K562 (cell line): Measurements from ENCODE around the gene CUEDC2. TPM values are rescaled to one million over a fixed set of nuclear protein-coding genes. Genes with fewer than 3 reads are reported as not detected.

ENCODE experiments used
- BHLHE40 ChIP-seq: IDR thresholded peaks from 2 replicates; pipeline ENCODE4 v1.6.1; 2011; ENCODE audit warnings: low read length, improper control_type of control experiment
- ESRRA ChIP-seq: fragments of 450-650 bp; IDR thresholded peaks from 2 replicates; pipeline ENCODE4 v1.6.1; 2014; ENCODE audit warnings: low read depth, mild to moderate bottlenecking, moderate library complexity, borderline replicate concordance
- MBD2 ChIP-seq: sonication (generic); IDR thresholded peaks from 2 replicates; pipeline ENCODE4 v1.6.1; 2016; ENCODE audit warnings: low read depth, borderline replicate concordance
- SAFB ChIP-seq: fragments of 200-400 bp; formaldehyde crosslinking; IDR thresholded peaks from 2 replicates; pipeline ENCODE4 v1.6.1; 2017; ENCODE audit warnings: low read depth, low read length, borderline replicate concordance
- THRAP3 ChIP-seq: fragments of 450-650 bp; IDR thresholded peaks from 2 replicates; pipeline ENCODE4 v1.6.1; 2016; ENCODE audit warnings: mild to moderate bottlenecking, inconsistent platforms, borderline replicate concordance
- ZBTB1 ChIP-seq: sonication (generic); formaldehyde crosslinking; IDR thresholded peaks from 2 replicates; pipeline ENCODE4 v1.8.1; 2023; ENCODE audit warnings: missing genetic modification reagents, low read depth, mild to moderate bottlenecking, borderline replicate concordance
- ZFP36 ChIP-seq: fragments of 150-350 bp; IDR thresholded peaks from 2 replicates; pipeline ENCODE4 v1.6.1; 2018; ENCODE audit warnings: low read length, low read depth; ENCODE audit not compliant: partially characterized antibody
- ZNF134 ChIP-seq: fragments of 250-450 bp; sonication (Bioruptor Pico); conservative IDR thresholded peaks from 2 replicates; pipeline ENCODE4 v1.4.0; 2020
- polyA plus RNA-seq, 8 experiments: library from polyadenylated mRNA; depleted of rRNA in 4 of 8; stranded (reverse) in 5 of 8; unstranded in 3 of 8; fragments of >200 nt; fragmentation: Nextera tagmentation in 2 of 8; fragmentation: Illumina TruSeq in 1 of 8; extraction: Ambion mirVana in 2 of 8; extraction: Trizol in 1 of 8; gene quantifications; 2 replicates each; pipeline versions ENCODE4 v1.2.1 to v1.2.3, GENCODE V29; 2011 to 2014; ENCODE audit warnings: inconsistent platforms in 1 of 8, missing spikeins in 1 of 8
- total RNA-seq, 7 experiments: library from RNA; depleted of rRNA in 6 of 7; stranded (reverse); fragments of >200 nt in 6 of 7; fragmentation: Illumina TruSeq in 2 of 7; extraction: Trizol in 2 of 7; gene quantifications; 2 replicates each; pipeline versions ENCODE4 v1.2.1 to v1.2.3, GENCODE V29; 2011 to 2021; ENCODE audit warnings: low replicate concordance in 1 of 7
- TF ChIP-seq, protein P1 (sequence below), 2 experiments: fragments of 450-650 bp in 1 of 2; sonication (generic) in 1 of 2; formaldehyde crosslinking in 1 of 2; IDR thresholded peaks; 2 replicates each; pipeline versions ENCODE4 v1.7.1 to v1.9.0; 2016 to 2022; ENCODE audit warnings: inconsistent platforms in 1 of 2, mild to moderate bottlenecking in 1 of 2, missing genetic modification reagents in 1 of 2
- TF ChIP-seq, protein P2 (sequence below), 2 experiments: fragments of 200-800 bp in 1 of 2; sonication (Bioruptor generic) in 1 of 2; sonication (generic) in 1 of 2; formaldehyde crosslinking in 1 of 2; IDR thresholded peaks in 1 of 2; conservative IDR thresholded peaks in 1 of 2; 2 replicates each; pipeline versions ENCODE4 v1.5.0 to v1.6.1; 2016 to 2020; ENCODE audit warnings: missing compliant biosample characterization in 1 of 2, missing genetic modification characterization in 1 of 2, missing genetic modification reagents in 1 of 2
- TF ChIP-seq, protein P3 (sequence below): sonication (generic); formaldehyde crosslinking; IDR thresholded peaks from 2 replicates; pipeline ENCODE4 v1.5.0; 2020; ENCODE audit warnings: missing genetic modification reagents
- TF ChIP-seq, protein P4 (sequence below): sonication (generic); formaldehyde crosslinking; IDR thresholded peaks from 2 replicates; pipeline ENCODE4 v1.8.0; 2022; ENCODE audit warnings: missing genetic modification reagents, mild to moderate bottlenecking, moderate library complexity, borderline replicate concordance

Gene CUEDC2
- total and polyA plus RNA-seq, 9 of the 15 experiments (the other 6 are each of a cell fraction or from before 2014, with no cell fraction given), result 8.5 to 48.9 (median 27.4) TPM

DNA sequence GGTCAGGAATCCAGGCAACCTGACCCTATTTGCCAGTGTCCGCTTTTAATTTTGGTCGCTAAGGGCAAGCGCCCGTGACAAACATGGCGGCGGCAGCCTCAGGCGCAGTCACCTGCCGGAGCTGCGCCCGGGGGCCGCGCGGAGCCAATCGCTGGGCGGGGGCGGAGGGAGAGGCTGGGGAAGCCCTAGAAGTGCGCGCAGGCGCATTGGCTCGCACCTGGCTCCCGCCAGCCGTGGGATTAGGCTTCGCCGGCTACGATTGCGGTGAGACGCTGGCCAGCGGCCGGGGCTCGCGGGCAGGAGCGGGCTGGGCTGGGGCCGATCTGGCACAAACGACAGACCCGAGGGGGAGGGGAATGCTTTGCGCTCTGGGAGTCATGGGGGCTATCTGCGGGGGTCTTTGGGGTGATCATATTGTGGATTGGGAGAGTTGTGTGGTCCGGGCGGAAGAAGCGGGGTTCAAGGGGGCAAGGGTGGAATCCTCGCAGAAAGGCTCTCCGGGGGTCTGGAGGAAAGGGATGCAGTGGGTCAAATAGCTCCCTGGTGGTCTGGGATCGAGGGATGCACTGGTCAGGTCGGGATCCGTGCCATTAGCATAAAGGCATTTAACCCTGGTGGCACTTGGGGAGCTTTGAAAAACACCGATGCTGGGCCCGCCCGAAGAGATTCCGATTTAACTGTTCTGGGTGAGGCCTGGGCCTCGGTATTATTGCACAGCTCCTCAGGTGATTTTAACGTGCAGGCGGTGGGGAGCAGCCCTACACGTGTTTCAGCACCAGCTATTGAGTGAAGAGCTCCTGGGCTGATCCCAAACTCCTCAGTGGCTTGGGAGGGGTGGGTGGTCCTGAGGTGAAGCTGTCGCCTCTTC, 29.0 kb upstream of the CUEDC2 start (continued):
- TF ChIP-seq, protein P1, sequence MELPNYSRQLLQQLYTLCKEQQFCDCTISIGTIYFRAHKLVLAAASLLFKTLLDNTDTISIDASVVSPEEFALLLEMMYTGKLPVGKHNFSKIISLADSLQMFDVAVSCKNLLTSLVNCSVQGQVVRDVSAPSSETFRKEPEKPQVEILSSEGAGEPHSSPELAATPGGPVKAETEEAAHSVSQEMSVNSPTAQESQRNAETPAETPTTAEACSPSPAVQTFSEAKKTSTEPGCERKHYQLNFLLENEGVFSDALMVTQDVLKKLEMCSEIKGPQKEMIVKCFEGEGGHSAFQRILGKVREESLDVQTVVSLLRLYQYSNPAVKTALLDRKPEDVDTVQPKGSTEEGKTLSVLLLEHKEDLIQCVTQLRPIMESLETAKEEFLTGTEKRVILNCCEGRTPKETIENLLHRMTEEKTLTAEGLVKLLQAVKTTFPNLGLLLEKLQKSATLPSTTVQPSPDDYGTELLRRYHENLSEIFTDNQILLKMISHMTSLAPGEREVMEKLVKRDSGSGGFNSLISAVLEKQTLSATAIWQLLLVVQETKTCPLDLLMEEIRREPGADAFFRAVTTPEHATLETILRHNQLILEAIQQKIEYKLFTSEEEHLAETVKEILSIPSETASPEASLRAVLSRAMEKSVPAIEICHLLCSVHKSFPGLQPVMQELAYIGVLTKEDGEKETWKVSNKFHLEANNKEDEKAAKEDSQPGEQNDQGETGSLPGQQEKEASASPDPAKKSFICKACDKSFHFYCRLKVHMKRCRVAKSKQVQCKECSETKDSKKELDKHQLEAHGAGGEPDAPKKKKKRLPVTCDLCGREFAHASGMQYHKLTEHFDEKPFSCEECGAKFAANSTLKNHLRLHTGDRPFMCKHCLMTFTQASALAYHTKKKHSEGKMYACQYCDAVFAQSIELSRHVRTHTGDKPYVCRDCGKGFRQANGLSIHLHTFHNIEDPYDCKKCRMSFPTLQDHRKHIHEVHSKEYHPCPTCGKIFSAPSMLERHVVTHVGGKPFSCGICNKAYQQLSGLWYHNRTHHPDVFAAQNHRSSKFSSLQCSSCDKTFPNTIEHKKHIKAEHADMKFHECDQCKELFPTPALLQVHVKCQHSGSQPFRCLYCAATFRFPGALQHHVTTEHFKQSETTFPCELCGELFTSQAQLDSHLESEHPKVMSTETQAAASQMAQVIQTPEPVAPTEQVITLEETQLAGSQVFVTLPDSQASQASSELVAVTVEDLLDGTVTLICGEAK (IDR thresholded peaks at IDR 0.05), result no peak
- TF ChIP-seq, protein P1 (CRISPR knock-in tag; IDR thresholded peaks at IDR 0.05), result no peak
- TF ChIP-seq SAFB, result no peak
- no peak for TF ChIP-seq THRAP3
- TF ChIP-seq ZBTB1 (CRISPR knock-in tag), result peak; percentile 86; the same call in 1 of the 2 replicates
- TF ChIP-seq, protein P2, sequence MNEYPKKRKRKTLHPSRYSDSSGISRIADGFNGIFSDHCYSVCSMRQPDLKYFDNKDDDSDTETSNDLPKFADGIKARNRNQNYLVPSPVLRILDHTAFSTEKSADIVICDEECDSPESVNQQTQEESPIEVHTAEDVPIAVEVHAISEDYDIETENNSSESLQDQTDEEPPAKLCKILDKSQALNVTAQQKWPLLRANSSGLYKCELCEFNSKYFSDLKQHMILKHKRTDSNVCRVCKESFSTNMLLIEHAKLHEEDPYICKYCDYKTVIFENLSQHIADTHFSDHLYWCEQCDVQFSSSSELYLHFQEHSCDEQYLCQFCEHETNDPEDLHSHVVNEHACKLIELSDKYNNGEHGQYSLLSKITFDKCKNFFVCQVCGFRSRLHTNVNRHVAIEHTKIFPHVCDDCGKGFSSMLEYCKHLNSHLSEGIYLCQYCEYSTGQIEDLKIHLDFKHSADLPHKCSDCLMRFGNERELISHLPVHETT (CRISPR knock-in tag; conservative IDR thresholded peaks at IDR 0.05 in 1 of 2, IDR thresholded peaks at IDR 0.05 in 1 of 2), result no peak
- no peak for TF ChIP-seq ZFP36
- TF ChIP-seq, protein P3, sequence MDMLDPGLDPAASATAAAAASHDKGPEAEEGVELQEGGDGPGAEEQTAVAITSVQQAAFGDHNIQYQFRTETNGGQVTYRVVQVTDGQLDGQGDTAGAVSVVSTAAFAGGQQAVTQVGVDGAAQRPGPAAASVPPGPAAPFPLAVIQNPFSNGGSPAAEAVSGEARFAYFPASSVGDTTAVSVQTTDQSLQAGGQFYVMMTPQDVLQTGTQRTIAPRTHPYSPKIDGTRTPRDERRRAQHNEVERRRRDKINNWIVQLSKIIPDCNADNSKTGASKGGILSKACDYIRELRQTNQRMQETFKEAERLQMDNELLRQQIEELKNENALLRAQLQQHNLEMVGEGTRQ (CRISPR knock-in tag), result peak; percentile 94
- TF ChIP-seq MBD2, result peak; percentile 41; the same call in 1 of the 2 replicates
- TF ChIP-seq ESRRA, result 0 out of 2 replicates have a peak, but pooled peaks have one; percentile 14
- no peak for TF ChIP-seq ZNF134 (CRISPR knock-in tag)
- TF ChIP-seq BHLHE40, result peak; percentile 95
- TF ChIP-seq, protein P4, sequence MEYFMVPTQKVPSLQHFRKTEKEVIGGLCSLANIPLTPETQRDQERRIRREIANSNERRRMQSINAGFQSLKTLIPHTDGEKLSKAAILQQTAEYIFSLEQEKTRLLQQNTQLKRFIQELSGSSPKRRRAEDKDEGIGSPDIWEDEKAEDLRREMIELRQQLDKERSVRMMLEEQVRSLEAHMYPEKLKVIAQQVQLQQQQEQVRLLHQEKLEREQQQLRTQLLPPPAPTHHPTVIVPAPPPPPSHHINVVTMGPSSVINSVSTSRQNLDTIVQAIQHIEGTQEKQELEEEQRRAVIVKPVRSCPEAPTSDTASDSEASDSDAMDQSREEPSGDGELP (CRISPR knock-in tag), result peak; percentile 97
